ENCODE results near the gene FREM1.

DNA sequence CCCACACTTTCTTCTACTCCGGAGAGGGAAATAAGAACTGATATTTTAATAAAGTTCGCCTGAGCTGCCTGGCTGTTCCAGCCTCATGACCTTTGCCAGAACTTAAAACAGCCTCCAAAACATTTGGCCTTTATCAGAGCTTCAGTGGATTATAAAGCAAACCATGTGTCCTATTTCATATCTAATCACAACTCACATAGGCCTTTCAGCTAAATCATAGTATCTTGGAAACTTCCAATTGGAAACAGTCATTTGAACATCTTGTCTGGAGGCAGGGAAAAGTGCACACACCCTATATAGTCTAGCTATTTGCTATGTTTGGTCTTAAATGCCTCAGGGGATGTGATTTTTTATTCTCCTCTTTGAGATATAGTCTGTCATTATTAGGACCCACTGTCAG is 46.0 kb upstream of the FREM1 start:
- TF ChIP-seq, protein P1, sequence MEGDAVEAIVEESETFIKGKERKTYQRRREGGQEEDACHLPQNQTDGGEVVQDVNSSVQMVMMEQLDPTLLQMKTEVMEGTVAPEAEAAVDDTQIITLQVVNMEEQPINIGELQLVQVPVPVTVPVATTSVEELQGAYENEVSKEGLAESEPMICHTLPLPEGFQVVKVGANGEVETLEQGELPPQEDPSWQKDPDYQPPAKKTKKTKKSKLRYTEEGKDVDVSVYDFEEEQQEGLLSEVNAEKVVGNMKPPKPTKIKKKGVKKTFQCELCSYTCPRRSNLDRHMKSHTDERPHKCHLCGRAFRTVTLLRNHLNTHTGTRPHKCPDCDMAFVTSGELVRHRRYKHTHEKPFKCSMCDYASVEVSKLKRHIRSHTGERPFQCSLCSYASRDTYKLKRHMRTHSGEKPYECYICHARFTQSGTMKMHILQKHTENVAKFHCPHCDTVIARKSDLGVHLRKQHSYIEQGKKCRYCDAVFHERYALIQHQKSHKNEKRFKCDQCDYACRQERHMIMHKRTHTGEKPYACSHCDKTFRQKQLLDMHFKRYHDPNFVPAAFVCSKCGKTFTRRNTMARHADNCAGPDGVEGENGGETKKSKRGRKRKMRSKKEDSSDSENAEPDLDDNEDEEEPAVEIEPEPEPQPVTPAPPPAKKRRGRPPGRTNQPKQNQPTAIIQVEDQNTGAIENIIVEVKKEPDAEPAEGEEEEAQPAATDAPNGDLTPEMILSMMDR (IDR thresholded peaks at IDR 0.05): no peak
- no peak for TF ChIP-seq EP300 (IDR thresholded peaks at IDR 0.05; ENCODE audit: low read depth)
- TF ChIP-seq POLR2A (IDR thresholded peaks at IDR 0.05): no peak
- no peak for TF ChIP-seq POLR2AphosphoS5 (IDR thresholded peaks at IDR 0.05)
